NCI-H1417 (cell line): ENCODE data around the gene SCARB2.

Source experiments
- DNase-seq, 3 experiments: peaks; one replicate each; lab custom pipeline; 2025; lab: John Stamatoyannopoulos, UW

Gene SCARB2

GRCh38 chr4:76148142-76148865, 65.3 kb downstream of the SCARB2 start, which contains the start of gene NUP54:
Gene NUP54, minus strand, starts transcription at chr4:76148397. Its CDS starts 23 bp downstream, at chr4:76148374.
- peak; percentile 94 to 97 (median 97) for DNase-seq

- DNase-seq, result peak; percentile 72 to 93 (median 88)
Measured at GRCh38 chr4:76147454-76148141, 66.0 kb downstream of the SCARB2 start.

- peak in 1 of 3 experiments; percentile 11 for DNase-seq
Measured at GRCh38 chr4:76144546-76144945, 69.1 kb downstream of the SCARB2 start.

- no peak for DNase-seq
Measured at GRCh38 chr4:76141241-76141640, 72.4 kb downstream of the SCARB2 start.

GRCh38 chr4:76127754-76128153, 85.9 kb downstream of the SCARB2 start:
- no peak for DNase-seq

- DNase-seq, result no peak
Measured at GRCh38 chr4:76125816-76126215, 87.8 kb downstream of the SCARB2 start.

- no peak for DNase-seq
Measured at GRCh38 chr4:76120199-76120598, 93.4 kb downstream of the SCARB2 start.

GRCh38 chr4:76117536-76117935, 96.1 kb downstream of the SCARB2 start:
- DNase-seq, result no peak

GRCh38 chr4:76116821-76117220, 96.8 kb downstream of the SCARB2 start:
- DNase-seq, result no peak
